ENCODE results near the gene TIMM22. TPM values are rescaled to one million over a fixed set of nuclear protein-coding genes. Genes with fewer than 3 reads are reported as not detected.

TIMM22 gene
- total RNA-seq, 1 experiment from 2014 or later, result 14.0 TPM

GRCh38 chr17:1037238-1037879 lies 40.4 kb downstream of the TIMM22 start:
- Histone ChIP-seq H3K9me3 (ENCODE audit: control insufficient read depth in 1 of 2, insufficient read depth in 1 of 2, low read depth in 1 of 2, low read length in 2 of 2) (no peaks in the 10 kb centered on the region), H4K20me1 (ENCODE audit: insufficient read depth) (no peaks in the 10 kb centered on the region), H3K4me2 (ENCODE audit: low read length) (no peak overlapping the region), H2AFZ (ENCODE audit: low read depth, low read length, poor library complexity, severe bottlenecking) (no peak overlapping the region), H3K36me3 (ENCODE audit: control insufficient read depth in 1 of 2, insufficient read depth in 2 of 2, low read length in 2 of 2) (no peaks in the 10 kb centered on the region), H3K9ac (ENCODE audit: low read length) (no peak overlapping the region), H3K4me1 (ENCODE audit: control insufficient read depth in 1 of 2, insufficient read depth in 2 of 2, low read length in 2 of 2) (no peaks in the 10 kb centered on the region), H3K27me3 (ENCODE audit: insufficient read depth, low read length) (no peaks in the 10 kb centered on the region), H3K4me3 (replicated peaks in 1 of 2; ENCODE audit: low read depth in 1 of 2, low read length in 2 of 2) (no peak overlapping the region), H3K79me2 (ENCODE audit: insufficient read depth, low read length) (no peaks in the 10 kb centered on the region), H3K9me2 (ENCODE audit: insufficient read depth) (no peaks in the 10 kb centered on the region), H3K27ac (ENCODE audit: low read depth, low read length) (no peak overlapping the region)
- intact Hi-C loops (cut with micrococcal nuclease), result no loop called here
- TF ChIP-seq CEBPB (IDR thresholded peaks at IDR 0.05; ENCODE audit: low read depth), result no peak
- TF ChIP-seq ZFX (IDR thresholded peaks at IDR 0.05), result no peak
- ChIA-PET CTCF (no interaction called here), POLR2A (no interaction called here), RAD21 (ENCODE audit: low non-redundant PET in 1 of 2, low total read pairs in 2 of 2, uncharacterized antibody in 2 of 2, unreplicated experiment in 2 of 2) (no interaction called here)
- BruUV-seq (replicated peaks), result no TSS peak
- no peak for ATAC-seq
- DNase-seq (ENCODE audit: low read depth, low spot score), result no peak

- Histone ChIP-seq H3K9me2 (ENCODE audit: insufficient read depth) (no peaks in the 10 kb centered on the region), H4K20me1 (ENCODE audit: insufficient read depth) (no peaks in the 10 kb centered on the region), H3K36me3 (ENCODE audit: control insufficient read depth in 1 of 2, insufficient read depth in 2 of 2, low read length in 2 of 2) (no peaks in the 10 kb centered on the region), H3K79me2 (ENCODE audit: insufficient read depth, low read length) (no peaks in the 10 kb centered on the region), H3K9ac (ENCODE audit: low read length) (no peak overlapping the region), H3K27me3 (ENCODE audit: insufficient read depth, low read length) (no peaks in the 10 kb centered on the region), H3K4me2 (ENCODE audit: low read length) (no peak overlapping the region), H3K4me1 (ENCODE audit: control insufficient read depth in 1 of 2, insufficient read depth in 2 of 2, low read length in 2 of 2) (no peaks in the 10 kb centered on the region), H3K4me3 (replicated peaks in 1 of 2; ENCODE audit: low read depth in 1 of 2, low read length in 2 of 2) (no peak overlapping the region), H2AFZ (ENCODE audit: low read depth, low read length, poor library complexity, severe bottlenecking) (no peak overlapping the region), H3K27ac (ENCODE audit: low read depth, low read length) (no peak overlapping the region), H3K9me3 (ENCODE audit: control insufficient read depth in 1 of 2, insufficient read depth in 1 of 2, low read depth in 1 of 2, low read length in 2 of 2) (no peaks in the 10 kb centered on the region)
- TF ChIP-seq TCF7L2 (IDR thresholded peaks at IDR 0.05; ENCODE audit: borderline replicate concordance, extremely low read depth, insufficient read depth, insufficient read length), result no peak
- TF ChIP-seq POLR2A (IDR thresholded peaks at IDR 0.05; ENCODE audit: borderline replicate concordance, extremely low read depth, insufficient read depth, insufficient read length), result no peak
- no peak for TF ChIP-seq POLR2AphosphoS5 (IDR thresholded peaks at IDR 0.05; ENCODE audit: low read depth, low read length)
- TF ChIP-seq ZFX (IDR thresholded peaks at IDR 0.05), result no peak
- no peak for TF ChIP-seq SRF (IDR thresholded peaks at IDR 0.05; ENCODE audit: low read depth)
- no peak for TF ChIP-seq ZBTB33 (IDR thresholded peaks at IDR 0.05; ENCODE audit: extremely low read depth, insufficient replicate concordance, low read length)
- no peak for TF ChIP-seq ZNF274 (IDR thresholded peaks at IDR 0.05; ENCODE audit: low read depth, low read length)
- TF ChIP-seq CBX3 (IDR thresholded peaks at IDR 0.05; ENCODE audit: low read depth), result no peak
- TF ChIP-seq, protein P1, sequence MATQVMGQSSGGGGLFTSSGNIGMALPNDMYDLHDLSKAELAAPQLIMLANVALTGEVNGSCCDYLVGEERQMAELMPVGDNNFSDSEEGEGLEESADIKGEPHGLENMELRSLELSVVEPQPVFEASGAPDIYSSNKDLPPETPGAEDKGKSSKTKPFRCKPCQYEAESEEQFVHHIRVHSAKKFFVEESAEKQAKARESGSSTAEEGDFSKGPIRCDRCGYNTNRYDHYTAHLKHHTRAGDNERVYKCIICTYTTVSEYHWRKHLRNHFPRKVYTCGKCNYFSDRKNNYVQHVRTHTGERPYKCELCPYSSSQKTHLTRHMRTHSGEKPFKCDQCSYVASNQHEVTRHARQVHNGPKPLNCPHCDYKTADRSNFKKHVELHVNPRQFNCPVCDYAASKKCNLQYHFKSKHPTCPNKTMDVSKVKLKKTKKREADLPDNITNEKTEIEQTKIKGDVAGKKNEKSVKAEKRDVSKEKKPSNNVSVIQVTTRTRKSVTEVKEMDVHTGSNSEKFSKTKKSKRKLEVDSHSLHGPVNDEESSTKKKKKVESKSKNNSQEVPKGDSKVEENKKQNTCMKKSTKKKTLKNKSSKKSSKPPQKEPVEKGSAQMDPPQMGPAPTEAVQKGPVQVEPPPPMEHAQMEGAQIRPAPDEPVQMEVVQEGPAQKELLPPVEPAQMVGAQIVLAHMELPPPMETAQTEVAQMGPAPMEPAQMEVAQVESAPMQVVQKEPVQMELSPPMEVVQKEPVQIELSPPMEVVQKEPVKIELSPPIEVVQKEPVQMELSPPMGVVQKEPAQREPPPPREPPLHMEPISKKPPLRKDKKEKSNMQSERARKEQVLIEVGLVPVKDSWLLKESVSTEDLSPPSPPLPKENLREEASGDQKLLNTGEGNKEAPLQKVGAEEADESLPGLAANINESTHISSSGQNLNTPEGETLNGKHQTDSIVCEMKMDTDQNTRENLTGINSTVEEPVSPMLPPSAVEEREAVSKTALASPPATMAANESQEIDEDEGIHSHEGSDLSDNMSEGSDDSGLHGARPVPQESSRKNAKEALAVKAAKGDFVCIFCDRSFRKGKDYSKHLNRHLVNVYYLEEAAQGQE (IDR thresholded peaks at IDR 0.05; ENCODE audit: low read depth), result no peak
- TF ChIP-seq SIN3A (IDR thresholded peaks at IDR 0.05; ENCODE audit: low read depth), result no peak
- CTCF ChIA-PET, result interaction anchor here (1.3 kb wide), 1 partner anchor 17 kb away, joined by 5 read pairs; no protein-coding TSS in a partner anchor
- ATAC-seq (no peak), DNase-seq (ENCODE audit: low read depth, low spot score) (no peak)
- RAD21 ChIA-PET (ENCODE audit: low non-redundant PET in 1 of 2, low total read pairs in 2 of 2, uncharacterized antibody in 2 of 2, unreplicated experiment in 2 of 2), result no interaction called here
- no TSS peak for BruUV-seq (replicated peaks)
- intact Hi-C loops (cut with micrococcal nuclease), result no loop called here
- POLR2A ChIA-PET, result no interaction called here
Observed at GRCh38 chr17:1038459-1039122, 41.7 kb downstream of the TIMM22 start.

Measured in HCT116 (cell line).